GM19324 (cell line): ENCODE data around the gene DNAH14.
"Not testable (repeated sequence)": the region's sequence is repeated elsewhere in the genome, so short reads cannot be mapped to it uniquely, and the experiment has no call there.

ENCODE experiments used
- ATAC-seq: cut with Tn5 transposase; IDR thresholded peaks from one replicate; pipeline ENCODE4 v1.9.1; 2021; ENCODE audit warnings: mild to moderate bottlenecking, moderate library complexity; ENCODE audit not compliant: unreplicated experiment, low FRiP score

DNAH14 gene

DNA sequence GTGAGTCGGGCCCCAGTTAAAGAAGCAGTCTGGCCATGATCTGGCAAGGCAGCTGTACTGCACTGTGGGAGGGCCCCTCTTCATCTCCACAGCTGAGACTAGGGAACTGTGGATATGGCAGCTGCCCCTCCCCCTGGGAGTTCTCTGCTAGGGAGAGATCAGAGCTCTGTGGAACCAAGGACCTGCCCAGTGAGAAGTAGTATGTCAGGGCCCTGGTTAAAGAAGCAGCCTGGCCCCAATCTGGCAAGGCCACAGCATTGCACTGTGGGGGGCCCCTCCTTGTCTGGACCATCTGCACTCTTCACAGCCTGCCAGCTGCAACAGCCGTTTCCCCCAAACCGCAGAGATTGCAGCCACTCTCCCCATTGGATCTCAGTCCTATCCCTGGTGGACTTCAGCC, 208.5 kb downstream of the DNAH14 start:
- no peak for ATAC-seq

DNA sequence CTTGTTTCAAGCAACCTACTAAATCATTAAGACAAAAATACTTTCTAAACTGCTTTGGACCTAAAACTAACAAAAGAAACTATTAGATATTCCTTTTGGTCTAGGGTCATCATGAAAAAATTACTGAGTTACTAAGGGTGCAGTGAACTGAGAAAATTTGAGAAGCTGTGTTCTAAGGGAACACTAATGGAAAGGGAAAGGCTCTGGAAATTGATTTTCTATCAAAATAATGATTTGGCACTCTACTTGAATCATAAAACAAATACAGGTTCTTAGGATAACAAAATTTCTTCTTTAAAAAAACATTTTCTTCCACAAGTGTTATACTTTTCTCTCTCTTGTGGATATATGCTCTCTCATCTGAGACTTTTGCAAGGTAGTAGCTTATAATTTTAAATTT, 213.5 kb downstream of the DNAH14 start:
- no peak for ATAC-seq

DNA sequence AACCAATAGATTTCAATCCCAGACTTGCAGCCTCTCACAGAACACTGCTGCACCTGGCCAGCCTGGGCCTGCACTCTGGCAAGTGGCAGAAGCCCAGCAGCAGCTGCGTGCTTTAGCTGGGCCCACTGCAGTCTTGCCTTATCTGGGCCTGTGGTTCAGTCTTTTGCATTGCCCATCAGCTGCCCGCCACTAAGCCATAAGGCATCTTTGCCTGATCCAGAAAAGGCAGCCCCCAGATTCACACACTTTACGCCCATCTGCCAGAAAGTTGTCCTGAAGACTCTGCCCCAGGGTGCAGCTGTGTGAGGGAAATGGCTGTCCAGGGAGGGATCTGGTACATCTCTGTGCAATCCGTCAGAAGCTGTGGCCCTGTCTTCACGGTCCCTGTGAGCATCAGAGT, 217.0 kb downstream of the DNAH14 start:
- no peak for ATAC-seq

DNA sequence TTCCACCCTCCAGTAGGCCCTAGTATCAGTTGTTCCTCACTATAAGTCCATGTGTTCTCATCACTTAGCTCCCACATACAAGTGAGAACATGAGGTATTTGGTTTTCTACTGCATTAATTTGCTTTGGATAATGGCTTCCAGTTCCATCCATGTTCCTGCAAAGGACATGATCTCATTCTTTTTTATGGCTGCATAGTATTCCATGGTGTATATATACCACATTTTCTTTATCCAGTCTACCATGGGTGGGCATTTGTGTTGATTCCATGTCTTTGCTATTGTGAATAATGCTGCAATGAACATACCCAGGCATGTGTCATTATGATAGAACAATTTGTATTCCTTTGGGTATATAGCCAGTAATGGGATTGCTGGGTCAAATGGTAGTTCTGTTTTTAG, 218.3 kb downstream of the DNAH14 start:
- not testable (repeated sequence) for ATAC-seq

DNA sequence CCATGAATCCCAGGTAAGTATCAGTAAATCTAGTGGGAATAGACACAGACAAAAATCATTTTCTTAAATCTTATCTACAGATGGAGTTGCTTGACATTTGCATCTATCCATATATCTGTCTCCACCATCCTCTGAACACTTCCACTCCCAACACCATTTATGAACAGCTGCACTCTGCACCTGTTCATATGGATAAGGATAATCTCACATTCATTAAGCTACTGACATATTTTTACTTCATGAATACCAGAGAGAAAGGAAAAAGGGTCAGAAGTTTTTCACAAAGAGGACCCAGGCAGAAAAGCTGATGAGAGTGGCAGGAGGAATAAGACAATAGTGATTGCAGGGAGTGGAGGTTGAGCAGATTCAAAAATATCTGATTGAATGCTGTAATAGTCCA, 222.6 kb downstream of the DNAH14 start:
- no peak for ATAC-seq

DNA sequence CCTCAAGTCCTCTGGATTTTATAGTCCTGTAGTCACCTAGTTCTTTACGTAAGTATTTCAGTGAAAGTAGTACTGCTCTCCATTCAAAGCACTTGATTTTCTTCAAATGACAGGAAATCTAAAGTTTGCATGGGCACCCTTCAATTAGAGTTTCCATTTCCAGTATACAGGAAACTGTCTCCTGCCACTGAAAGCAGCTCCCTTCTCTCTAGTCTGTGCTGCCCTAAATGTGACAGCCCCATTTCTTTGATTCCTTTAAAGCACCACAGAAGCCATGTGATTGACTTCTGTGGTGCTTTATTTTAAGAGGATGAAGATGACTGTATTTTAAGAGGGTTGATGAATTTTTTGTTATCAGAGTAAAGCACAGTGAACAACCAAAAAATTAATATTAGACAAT, 226.1 kb downstream of the DNAH14 start:
- ATAC-seq, result no peak

DNA sequence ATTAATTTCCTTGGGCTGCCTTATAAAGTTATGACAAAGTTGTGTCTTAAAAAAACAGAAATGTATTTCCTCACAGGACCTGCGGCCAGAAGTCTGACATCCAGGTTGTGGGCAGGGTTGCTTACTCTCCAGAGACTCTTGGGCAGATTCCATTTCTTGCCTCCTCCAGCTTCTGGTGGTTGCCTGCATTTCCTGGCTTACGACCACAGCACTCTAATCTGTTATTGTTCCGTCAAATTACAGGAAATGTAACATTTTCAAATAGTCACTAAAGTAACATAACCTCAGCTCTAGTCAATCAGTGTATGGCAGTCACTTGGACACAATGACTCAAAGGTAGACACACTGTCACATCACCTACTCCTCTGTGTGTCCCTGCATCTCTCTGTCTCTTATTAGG, 226.8 kb downstream of the DNAH14 start:
- no peak for ATAC-seq

DNA sequence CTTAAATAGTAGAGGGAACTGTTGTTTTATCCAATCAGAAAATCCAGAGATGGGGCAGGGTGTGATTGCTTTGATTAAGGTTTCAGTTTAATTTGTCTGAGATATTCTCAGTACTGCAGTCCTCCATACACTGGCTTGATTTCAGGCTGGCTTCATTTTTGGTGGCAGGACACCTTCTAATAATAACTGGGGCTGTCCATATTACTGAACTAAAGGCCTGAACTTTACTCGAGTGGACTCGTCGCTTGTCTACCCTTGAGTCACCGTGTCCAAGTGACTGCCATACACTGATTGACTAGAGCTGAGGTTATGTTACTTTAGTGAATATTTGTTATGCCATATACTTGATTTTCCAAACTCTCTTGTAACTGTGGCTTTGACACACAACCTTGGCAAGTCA, 228.8 kb downstream of the DNAH14 start:
- no peak for ATAC-seq

DNA sequence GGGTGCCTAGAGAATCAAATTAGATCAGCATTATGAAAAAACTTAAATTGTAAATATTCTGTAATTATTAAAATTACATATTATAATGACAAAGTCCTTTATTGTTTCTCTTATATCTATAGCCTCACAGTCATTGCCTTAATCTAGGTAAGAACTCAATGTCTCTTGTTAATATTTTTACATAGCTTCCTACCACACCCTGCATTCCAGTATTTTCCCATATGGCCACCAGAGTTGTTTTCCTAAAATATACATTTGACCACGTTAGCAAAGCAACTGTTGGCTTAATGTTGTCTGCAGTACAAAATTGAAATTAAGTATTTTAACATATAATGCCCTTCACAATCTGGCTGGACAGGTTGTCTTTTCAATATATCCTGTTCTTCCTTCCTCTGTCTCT, 230.3 kb downstream of the DNAH14 start:
- no peak for ATAC-seq

DNA sequence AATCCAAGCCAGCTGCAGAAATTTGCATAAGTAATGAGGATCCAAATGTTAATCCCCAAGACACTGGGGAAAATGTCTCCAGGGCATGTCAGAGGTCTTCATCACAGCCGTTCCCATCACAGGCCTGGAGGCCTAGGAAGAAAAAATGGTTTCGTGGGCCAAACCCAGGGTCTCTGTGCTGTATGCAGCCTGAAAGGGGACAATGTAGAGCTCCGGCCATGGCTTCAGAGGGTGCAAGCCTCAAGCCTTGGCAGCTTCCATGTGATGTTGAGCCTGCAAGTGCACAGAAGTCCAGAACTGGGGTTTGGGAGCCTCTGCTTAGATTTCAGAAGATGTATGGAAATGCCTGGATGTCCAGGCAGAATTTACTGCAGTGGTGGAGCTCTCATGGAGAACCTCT, 247.9 kb downstream of the DNAH14 start:
- not testable (repeated sequence) for ATAC-seq

DNA sequence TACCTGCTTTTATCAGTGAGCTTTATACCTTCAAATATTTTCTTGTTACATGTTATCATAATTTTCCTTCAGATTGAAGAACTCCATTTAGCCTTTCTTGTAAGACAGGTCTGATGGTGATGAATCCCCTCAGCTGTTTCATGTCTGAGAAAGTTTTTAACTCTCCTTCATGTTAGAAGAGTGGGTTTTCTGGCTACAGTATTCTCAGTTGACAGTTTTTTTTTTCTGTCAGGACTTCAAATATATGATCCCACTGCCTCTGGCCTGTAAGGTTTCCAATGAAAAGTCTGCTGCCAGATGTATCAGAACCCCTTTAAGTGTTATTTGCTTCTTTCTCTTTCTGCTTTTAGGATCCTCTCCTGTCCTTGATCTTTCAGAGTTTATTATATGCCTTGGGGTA, 250.2 kb downstream of the DNAH14 start:
- ATAC-seq, result no peak

DNA sequence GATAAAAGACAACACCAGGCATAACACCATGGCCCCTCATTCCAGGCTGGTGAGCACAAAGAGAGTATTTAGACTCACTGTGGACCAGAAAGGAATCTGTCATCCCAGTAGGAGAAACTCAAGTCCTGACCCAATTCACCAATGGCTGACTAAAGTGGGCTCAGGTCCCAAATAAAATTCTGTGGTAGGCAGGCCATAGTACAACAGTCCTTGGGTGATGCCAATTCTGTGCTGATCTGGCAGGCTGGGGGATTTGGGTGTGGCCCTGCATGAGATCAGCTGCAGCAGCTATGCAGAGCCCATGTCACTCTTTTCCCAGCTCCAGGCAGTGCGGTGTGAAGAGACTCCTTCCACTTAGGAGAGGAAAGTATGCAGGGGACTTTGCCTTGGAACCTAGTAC, 253.2 kb downstream of the DNAH14 start:
- ATAC-seq, result no peak

DNA sequence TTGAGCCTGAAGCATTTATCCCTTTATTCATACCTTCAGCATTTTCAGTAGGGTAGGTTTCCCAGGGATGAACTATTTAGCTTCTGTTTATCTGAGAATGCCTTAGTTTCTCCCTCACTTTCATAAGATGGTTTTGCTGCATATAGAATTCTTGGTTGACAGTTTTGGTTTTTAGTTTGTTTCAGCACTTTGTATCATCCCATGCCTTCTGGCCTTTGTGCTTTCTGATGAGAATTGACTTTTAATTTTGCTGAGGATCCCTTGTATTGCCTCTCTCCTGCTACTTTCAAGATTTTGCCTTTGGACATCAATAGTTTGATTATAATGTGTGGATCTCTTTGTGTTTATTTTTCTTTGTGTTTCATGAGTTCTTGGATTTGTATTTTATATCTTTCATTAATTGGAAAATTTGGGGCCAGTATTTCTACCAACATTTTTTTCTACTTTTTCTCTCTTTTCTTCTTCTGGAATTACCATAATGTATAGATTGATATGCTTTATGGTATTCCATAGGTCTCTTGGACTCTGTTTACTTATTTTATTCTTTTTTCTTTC, 261.8 kb downstream of the DNAH14 start:
- ATAC-seq, result no peak

DNA sequence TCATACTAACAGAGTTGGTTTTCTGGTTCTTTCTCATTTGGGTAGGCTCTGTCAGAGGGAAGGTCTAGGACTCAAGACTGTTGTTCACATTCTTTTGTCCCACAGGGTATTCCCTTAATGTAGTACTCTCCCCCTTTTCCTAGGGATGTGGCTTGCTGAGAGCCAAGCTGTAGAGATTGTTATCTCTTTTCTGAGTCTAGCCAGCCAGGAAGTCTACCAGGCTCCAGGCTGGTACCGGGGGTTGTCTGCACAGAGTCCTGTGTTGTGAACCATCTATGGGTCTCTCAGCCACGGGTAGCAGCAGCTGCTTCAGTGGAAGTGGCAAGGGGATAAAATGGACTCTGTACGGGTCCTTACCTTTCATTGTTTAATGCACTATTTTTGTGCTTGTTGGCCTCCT, 272.0 kb downstream of the DNAH14 start:
- no peak for ATAC-seq

DNA sequence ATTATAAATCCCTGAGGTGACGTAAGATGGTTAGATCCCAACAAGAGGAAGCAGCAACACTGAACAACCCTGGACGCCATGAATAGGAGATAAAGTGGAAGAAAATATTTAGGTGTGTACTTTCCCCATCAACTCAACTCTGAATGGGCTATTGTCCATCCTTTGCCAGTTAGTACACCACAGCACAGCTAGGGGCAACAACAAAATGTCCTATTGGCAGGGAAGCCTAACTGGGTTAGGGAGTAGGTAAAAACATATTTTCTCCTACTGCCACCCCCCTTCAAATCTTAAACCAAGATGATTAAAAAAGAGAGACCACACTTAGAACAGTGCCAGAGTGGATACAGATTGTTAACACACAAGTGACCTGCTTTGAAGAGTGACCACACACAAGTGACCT, 278.3 kb downstream of the DNAH14 start:
- ATAC-seq, result no peak

DNA sequence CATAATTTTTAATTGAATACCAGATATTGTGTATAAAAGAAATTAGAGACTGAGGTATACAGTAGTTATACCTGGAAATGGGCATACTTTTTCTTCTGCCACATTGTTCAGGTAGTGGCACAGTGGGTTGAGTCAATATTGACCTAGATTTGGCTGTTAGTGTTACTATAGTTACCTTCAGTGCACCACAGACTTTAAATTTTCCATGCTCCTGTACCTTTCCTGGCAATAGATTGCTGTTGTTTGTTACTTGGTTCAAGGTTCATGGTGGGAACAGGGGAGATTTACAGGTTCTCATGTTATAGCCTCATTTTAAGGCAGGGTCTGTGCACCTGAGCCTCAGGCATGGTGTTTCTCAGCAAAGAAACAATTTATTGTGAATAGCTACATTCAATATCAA, 279.7 kb downstream of the DNAH14 start:
- no peak for ATAC-seq

DNA sequence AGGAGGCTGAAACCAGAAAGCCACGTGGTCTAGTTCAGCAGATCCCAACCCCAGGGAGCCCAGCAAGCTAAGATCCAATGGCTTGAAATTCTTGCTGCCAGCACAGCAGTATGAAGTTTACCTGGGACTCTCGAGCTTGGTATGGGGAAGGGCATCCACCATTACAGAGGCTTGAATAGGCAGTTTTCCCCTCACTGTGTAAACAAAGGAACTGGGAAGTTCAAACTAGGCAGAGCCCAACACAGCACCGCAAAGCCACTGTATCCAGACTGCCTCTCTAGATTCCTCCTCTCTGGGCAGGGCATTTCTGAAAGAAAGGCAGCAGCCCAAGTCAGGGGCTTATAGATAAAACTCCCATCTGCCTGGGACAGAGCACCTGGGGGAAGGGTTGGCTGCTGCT, 280.7 kb downstream of the DNAH14 start:
- not testable (repeated sequence) for ATAC-seq

DNA sequence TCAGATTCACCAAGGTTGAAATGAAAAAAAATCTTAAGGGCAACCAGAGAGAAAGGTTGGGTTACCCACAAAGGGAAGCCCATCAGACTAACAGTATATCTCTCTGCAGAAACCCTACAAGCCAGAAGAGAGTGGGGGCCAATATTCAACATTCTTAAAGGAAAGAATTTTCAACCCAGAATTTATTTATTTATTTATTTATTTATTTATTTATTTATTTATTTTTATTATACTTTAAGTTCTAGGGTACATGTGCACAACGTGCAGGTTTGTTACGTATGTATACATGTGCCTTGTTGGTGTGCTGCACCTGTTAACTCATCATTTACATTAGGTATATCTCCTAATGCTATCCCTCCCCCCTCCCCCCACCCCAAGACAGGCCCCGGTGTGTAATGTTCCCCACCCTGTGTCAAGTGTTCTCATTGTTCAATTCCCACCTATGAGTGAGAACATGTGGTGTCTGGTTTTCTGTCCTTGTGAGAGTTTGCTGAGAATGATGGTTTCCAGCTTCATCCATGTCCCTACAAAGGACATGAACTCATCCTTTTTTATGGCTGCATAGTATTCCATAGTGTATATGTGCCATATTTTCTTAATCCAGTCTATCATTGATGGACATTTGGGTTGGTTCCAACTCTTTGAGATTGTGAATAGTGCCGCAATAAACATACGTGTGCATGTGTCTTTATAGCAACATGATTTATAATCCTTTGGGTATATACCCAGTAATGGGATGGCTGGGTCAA, 282.4 kb downstream of the DNAH14 start:
- not testable (repeated sequence) for ATAC-seq

DNA sequence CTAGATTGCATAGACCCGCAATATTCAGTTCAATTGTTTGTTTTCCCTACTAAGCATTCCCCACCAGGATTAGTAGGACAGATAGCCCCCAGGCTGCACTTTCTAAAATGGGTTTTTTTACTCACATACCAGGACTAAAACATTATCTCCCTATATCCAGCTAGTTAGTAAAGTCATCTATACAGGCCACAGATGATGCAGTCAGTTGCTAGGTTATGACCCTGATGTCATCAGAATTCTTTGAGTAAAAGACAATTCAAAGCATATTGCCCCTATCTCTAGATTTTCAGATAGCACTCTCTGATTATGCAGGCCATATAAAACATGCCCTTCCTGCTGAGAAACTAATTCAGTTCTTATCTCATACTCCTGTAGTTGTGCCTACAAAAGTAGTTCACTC, 294.8 kb downstream of the DNAH14 start:
- ATAC-seq, result no peak

DNA sequence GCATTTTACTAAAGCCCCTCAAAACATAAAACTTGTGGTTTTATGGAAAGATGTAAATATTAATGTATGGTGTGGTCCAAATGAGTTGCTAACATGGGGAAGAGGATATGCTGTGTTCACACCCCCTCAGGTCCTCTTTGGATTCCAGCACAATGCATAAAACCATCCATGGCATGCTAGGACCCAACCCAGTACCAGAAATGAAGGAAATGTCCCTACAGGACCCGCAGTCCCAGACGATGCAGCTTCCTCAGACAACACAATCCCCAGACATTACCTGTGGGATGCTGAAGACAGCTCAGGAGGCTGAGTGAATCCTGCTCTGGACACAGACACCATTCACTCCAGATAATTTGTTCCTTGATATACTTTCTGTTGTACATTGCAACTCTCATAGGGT, 296.2 kb downstream of the DNAH14 start:
- ATAC-seq, result no peak

DNA sequence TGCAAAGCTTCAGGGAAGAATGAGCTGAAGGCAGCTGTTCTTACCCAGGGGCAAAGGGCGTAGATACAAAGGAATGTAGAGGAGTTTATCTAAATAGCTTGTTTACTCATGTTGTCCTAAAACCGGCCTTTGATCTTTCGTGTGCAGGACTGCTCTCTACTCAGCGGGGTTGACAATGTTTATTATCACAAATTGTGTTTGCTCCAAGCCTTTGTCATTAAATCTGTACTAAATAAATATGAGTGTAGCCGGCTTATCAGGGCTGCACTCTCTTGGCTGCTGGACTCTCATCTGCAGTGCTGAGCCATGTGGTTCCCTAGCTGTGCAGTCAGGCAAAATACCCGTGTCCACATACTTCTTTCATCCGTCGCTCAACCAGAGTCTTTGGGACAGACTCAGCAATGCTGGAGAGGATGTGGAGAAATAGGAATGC, 299.4 kb downstream of the DNAH14 start:
- ATAC-seq, result no peak

DNA sequence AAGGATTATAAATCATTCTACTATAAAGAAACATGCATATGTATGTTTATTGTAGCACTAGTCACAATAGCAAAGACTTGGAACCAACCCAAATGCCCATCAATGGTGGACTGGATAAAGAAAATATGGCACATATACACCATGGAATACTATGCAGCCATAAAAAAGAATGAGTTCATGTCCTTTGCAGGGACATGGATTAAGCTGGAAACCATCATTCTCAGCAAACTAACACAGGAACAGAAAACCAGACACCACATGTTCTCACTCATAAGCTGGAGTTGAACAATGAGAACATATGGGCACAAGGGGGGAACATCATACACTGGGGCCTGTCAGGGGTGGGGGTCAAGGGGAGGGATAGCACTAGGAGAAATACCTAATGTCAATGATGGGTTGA, 300.0 kb downstream of the DNAH14 start:
- not testable (repeated sequence) for ATAC-seq

DNA sequence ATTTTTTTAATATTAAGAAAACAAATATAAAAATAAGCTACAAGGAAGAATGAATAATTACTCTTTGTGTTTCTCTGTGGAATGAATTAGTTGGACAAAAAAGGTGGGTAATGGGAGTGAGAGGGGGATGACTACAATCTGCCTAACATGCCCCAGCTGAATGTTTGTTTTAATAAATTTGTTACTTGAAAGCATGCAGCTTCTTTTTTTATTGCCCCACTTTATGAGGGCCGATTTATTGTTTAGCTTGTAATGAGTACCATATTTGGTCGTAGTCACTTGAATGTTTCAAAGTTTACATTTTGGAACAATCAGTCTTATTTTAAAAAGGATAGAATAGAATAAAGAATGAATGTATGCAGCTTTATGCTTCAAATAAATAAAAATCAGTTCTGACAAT, 301.0 kb downstream of the DNAH14 start:
- ATAC-seq, result no peak
